Measurements from ENCODE around the gene DNAJC2. TPM values are rescaled to one million over a fixed set of nuclear protein-coding genes. Genes with fewer than 3 reads are reported as not detected.
A peak's percentile ranks its signal among the peaks of the same experiment; 100 is the strongest.
"Not testable (repeated sequence)": the region's sequence is repeated elsewhere in the genome, so short reads cannot be mapped to it uniquely, and the experiment has no call there.

DNAJC2 gene
- polyA plus RNA-seq, 1 donor from 2014 or later = 21.9 TPM

GRCh38 chr7:103301441-103301840 lies 43.1 kb downstream of the DNAJC2 start:
- Mint-ChIP-seq H3K4me3 (peak overlapping the region in 1 of 4 donors; percentile 65), H3K27me3 (no peaks in the 10 kb centered on the region), H3K27ac (no peak overlapping the region), H3K9me3 (no peaks in the 10 kb centered on the region), H3K36me3 (no peaks in the 10 kb centered on the region), H3K4me1 (peaks cover 14 to 25% (median 16%) of the 10 kb centered on the region in 3 donors)

GRCh38 chr7:103299660-103300059 lies 44.9 kb downstream of the DNAJC2 start:
- Mint-ChIP-seq H3K27ac (no peak overlapping the region), H3K4me3 (no peak overlapping the region), H3K27me3 (no peaks in the 10 kb centered on the region), H3K4me1 (peaks cover 21 to 25% (median 22%) of the 10 kb centered on the region in 3 donors), H3K9me3 (no peaks in the 10 kb centered on the region), H3K36me3 (no peaks in the 10 kb centered on the region)

DNA sequence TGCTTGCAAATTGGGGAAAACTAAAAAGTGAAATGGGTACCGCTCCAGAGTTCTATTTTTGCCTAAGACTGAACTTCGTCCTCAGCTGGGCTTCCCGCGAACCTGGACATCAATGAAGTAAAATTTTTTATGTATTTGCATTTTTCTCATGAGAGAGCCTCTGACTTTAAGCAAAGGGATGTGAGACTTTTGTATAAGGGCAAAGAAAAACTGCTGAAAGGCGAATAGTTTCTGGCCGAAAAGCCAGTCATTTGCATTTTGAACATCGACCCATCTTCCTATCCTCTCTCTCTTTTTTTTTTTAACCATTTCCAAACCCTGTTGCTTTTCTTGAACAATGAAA lies 46.8 kb downstream of the DNAJC2 start:
- H3K9me3 Mint-ChIP-seq = no peaks in the 10 kb centered on the region
- peak overlapping the region; percentile 87 to 96 (median 91) for H3K4me3 Mint-ChIP-seq
- no peaks in the 10 kb centered on the region for H3K27me3 Mint-ChIP-seq
- H3K4me1 Mint-ChIP-seq = peaks cover 19 to 25% (median 21%) of the 10 kb centered on the region in 3 donors
- no peaks in the 10 kb centered on the region for H3K36me3 Mint-ChIP-seq
- peak overlapping the region; percentile 73 to 92 (median 81) for H3K27ac Mint-ChIP-seq

GRCh38 chr7:103296901-103297836 lies 47.4 kb downstream of the DNAJC2 start, which contains the start of gene PMPCB:
TSS of gene PMPCB (plus strand) at chr7:103297435. CDS start at chr7:103297460, 25 bp downstream.
- Mint-ChIP-seq H3K4me1 (peaks cover 19 to 25% (median 21%) of the 10 kb centered on the region in 3 donors), H3K27ac (peak within 1 kb of the TSS; percentile 73 to 92 (median 81)), H3K9me3 (no peaks in the 10 kb centered on the region)

GRCh38 chr7:103293526-103293925 lies 51.0 kb downstream of the DNAJC2 start:
- Mint-ChIP-seq H3K36me3 (peaks cover 2% of the 10 kb centered on the region), H3K27ac (no peak overlapping the region), H3K4me1 (peaks cover 14 to 19% (median 18%) of the 10 kb centered on the region in 3 donors), H3K9me3 (no peaks in the 10 kb centered on the region), H3K27me3 (peaks cover 2% of the 10 kb centered on the region), H3K4me3 (no peak overlapping the region)

More at GRCh38 chr7:103296901-103297836, 47.4 kb downstream of the DNAJC2 start, which contains the start of gene PMPCB:
- Mint-ChIP-seq H3K27me3 (peaks cover 1% of the 10 kb centered on the region), H3K4me3 (peak within 1 kb of the TSS; percentile 87 to 96 (median 91)), H3K36me3 (no peaks in the 10 kb centered on the region)

DNA sequence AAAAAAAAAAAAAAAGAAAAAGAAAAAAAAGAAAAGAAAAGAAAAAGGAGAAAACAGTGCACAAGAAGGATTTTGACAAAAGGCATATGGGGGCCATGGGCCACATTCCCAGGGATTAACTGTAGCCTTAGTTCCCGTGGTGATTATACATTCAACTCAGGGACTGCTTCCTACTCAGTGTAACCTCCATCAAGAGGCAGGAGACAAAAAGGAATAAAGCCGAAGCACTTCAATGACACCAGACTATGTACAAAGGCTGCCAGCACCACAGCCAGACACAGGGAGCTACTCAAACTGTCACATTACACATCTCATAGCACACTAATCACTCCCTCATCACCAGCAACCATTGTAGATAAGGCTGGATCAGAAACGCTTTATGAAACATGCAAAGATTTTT lies 52.4 kb downstream of the DNAJC2 start:
- Mint-ChIP-seq H3K27ac (no peak overlapping the region), H3K4me3 (no peak overlapping the region), H3K36me3 (peaks cover 2% of the 10 kb centered on the region), H3K27me3 (peaks cover 2% of the 10 kb centered on the region), H3K9me3 (no peaks in the 10 kb centered on the region), H3K4me1 (peaks cover 5 to 10% (median 9%) of the 10 kb centered on the region in 3 donors)

GRCh38 chr7:103282802-103283427 lies 61.7 kb downstream of the DNAJC2 start:
- not testable (repeated sequence) for H3K27ac Mint-ChIP-seq, H3K9me3 Mint-ChIP-seq, H3K4me1 Mint-ChIP-seq, H3K27me3 Mint-ChIP-seq, H3K36me3 Mint-ChIP-seq
- peak overlapping the region in 1 of 4 donors; percentile 85 for H3K4me3 Mint-ChIP-seq

DNA sequence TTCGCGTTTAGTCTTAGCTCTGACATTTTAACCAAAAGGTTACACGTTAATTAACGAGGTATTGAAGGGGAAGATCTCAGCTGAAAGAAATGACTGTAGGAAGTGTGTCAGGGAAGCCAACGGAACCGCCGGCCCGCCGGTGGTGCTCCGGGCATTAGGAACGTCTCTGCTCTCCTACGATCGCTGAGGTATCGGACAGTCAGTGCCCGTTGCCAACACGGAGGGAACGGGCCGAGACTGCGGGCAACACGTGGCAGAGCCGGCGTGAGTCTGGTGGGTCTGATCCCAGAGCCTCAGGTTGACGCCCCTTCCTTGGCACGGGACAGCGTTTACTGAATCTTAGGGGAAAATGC lies 63.8 kb downstream of the DNAJC2 start:
- H3K36me3 Mint-ChIP-seq, H3K9me3 Mint-ChIP-seq, H3K27me3 Mint-ChIP-seq: not testable (repeated sequence)
- Mint-ChIP-seq H3K4me1 (peaks cover 8 to 11% (median 10%) of the 10 kb centered on the region in 3 donors), H3K4me3 (peak overlapping the region; percentile 85 to 99 (median 94)), H3K27ac (peak overlapping the region; percentile 59 to 98 (median 97))

- H3K27me3 Mint-ChIP-seq, H3K36me3 Mint-ChIP-seq, H3K9me3 Mint-ChIP-seq: not testable (repeated sequence)
- Mint-ChIP-seq H3K27ac (peak overlapping the region; percentile 59 to 98 (median 97)), H3K4me1 (peaks cover 8 to 11% (median 10%) of the 10 kb centered on the region in 3 donors), H3K4me3 (peak overlapping the region; percentile 85 to 99 (median 94))
These were observed 64.4 kb downstream of the DNAJC2 start for GRCh38 chr7:103279963-103280802.

- H3K27me3 Mint-ChIP-seq, H3K9me3 Mint-ChIP-seq, H3K36me3 Mint-ChIP-seq: not testable (repeated sequence)
- Mint-ChIP-seq H3K27ac (peak overlapping the region; percentile 59 to 98 (median 97)), H3K4me1 (peaks cover 8 to 11% (median 10%) of the 10 kb centered on the region in 3 donors), H3K4me3 (peak overlapping the region; percentile 85 to 99 (median 94))
These were observed 65.0 kb downstream of the DNAJC2 start for GRCh38 chr7:103279636-103279962.

GRCh38 chr7:103278195-103278594 lies 66.4 kb downstream of the DNAJC2 start:
- Mint-ChIP-seq H3K27ac (peak overlapping the region in 1 of 3 donors; percentile 14), H3K4me3 (peak overlapping the region in 2 of 4 donors; percentile 48 to 55)

DNA sequence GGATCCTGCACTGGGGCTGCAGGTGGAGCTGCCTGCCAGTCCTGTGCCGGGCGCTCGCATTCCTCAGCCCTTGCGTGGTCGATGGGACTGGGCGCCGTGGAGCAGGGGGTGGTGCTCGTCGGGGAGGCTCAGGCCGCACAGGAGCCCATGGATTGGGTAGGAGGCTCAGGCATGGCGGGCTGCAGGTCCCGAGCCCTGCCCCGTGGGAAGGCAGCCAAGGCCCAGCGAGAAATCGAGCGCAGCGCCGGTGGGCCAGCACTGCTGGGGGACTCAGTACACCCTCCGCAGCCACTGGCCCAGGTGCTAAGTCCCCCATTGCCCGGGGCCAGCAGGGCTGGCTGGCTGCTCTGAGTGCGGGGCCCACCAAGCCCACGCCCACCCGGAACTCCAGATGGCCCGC lies 69.7 kb downstream of the DNAJC2 start:
- not testable (repeated sequence) for H3K27ac Mint-ChIP-seq, H3K27me3 Mint-ChIP-seq, H3K9me3 Mint-ChIP-seq, H3K4me3 Mint-ChIP-seq, H3K36me3 Mint-ChIP-seq, H3K4me1 Mint-ChIP-seq

More at GRCh38 chr7:103278195-103278594, 66.4 kb downstream of the DNAJC2 start:
- not testable (repeated sequence) for H3K27me3 Mint-ChIP-seq, H3K36me3 Mint-ChIP-seq, H3K9me3 Mint-ChIP-seq
- peaks cover 8 to 11% (median 10%) of the 10 kb centered on the region in 3 donors for H3K4me1 Mint-ChIP-seq

DNA sequence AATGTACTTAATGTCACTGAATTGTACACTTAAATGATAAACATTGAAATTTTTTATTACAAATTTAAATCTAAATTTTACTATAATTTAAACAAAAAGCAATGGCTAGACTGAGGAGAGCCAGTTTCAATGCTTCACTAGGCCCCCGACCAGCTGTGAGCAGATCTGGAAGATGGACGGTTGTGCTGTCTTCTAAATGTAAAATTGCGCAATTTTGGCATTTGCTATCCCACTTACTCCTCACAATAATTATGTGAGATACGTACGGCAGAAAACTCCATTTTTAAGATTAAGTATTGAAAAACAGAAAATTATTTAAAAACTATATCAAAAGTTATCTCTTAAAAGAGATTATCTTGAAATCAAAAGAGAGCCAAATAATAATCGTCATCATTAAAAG lies 71.2 kb downstream of the DNAJC2 start:
- not testable (repeated sequence) for H3K36me3 Mint-ChIP-seq, H3K27ac Mint-ChIP-seq, H3K9me3 Mint-ChIP-seq, H3K27me3 Mint-ChIP-seq, H3K4me1 Mint-ChIP-seq, H3K4me3 Mint-ChIP-seq

DNA sequence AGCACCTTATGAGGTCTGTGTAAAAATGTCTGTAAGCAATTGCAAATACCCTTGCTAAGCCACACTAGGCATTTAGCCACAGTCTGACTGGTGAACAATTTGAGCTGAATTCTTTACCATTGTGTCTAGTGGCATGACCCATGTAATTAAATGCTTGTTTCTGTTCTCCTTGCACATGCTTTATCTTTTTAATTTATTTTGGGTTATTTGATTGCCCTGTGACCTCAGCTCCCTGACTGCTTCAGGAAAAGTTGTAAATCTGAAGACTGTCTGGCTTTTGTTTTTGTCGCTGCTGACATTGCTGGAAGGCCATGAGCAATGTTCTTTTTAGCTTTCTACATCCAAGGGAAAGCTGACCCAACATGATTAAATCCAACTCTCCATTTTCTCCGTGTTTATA lies 78.3 kb downstream of the DNAJC2 start:
- H3K36me3 Mint-ChIP-seq, H3K9me3 Mint-ChIP-seq, H3K4me3 Mint-ChIP-seq, H3K27me3 Mint-ChIP-seq, H3K27ac Mint-ChIP-seq, H3K4me1 Mint-ChIP-seq: not testable (repeated sequence)

GRCh38 chr7:103264054-103264453 lies 80.5 kb downstream of the DNAJC2 start:
- H3K4me1 Mint-ChIP-seq, H3K27ac Mint-ChIP-seq, H3K4me3 Mint-ChIP-seq, H3K9me3 Mint-ChIP-seq, H3K27me3 Mint-ChIP-seq, H3K36me3 Mint-ChIP-seq: not testable (repeated sequence)
